K562 (cell line): ENCODE measurements around the gene OR2H2. TPM values are rescaled to one million over a fixed set of nuclear protein-coding genes. Genes with fewer than 3 reads are reported as not detected.
A peak's percentile ranks its signal among the peaks of the same experiment; 100 is the strongest.

ENCODE experiments used
- CHD1 ChIP-seq: fragments of 200-600 bp; sonication (generic); IDR thresholded peaks from one replicate; pipeline ENCODE4 v1.6.1; 2012; ENCODE audit warnings: mild to moderate bottlenecking, moderate library complexity, low read length, inconsistent platforms
- EGR1 ChIP-seq: fragments of 450-650 bp; conservative IDR thresholded peaks from 2 replicates; pipeline ENCODE4 v1.6.1; 2017; ENCODE audit warnings: mild to moderate bottlenecking
- FIP1L1 ChIP-seq: fragments of 200-400 bp; formaldehyde crosslinking; IDR thresholded peaks from 2 replicates; pipeline ENCODE4 v1.6.1; 2018; ENCODE audit warnings: mild to moderate bottlenecking, low read depth, low read length; ENCODE audit not compliant: poor library complexity, severe bottlenecking
- ILF3 ChIP-seq: fragments of 450-650 bp; IDR thresholded peaks from 2 replicates; pipeline ENCODE4 v1.6.1; 2018; ENCODE audit warnings: antibody characterized with exemption, mild to moderate bottlenecking, moderate library complexity, borderline replicate concordance
- KDM1A ChIP-seq, 2 experiments: fragments of 450-650 bp; IDR thresholded peaks; 2 replicates each; pipeline ENCODE4 v1.6.1; 2016; ENCODE audit warnings: mild to moderate bottlenecking in 2 of 2
- KDM2B ChIP-seq: fragments of 250-450 bp; sonication (Bioruptor Pico); IDR thresholded peaks from 2 replicates; pipeline ENCODE4 v1.8.0; 2021; ENCODE audit warnings: mild to moderate bottlenecking, moderate library complexity
- KLF13 ChIP-seq: fragments of 450-650 bp; IDR thresholded peaks from 2 replicates; pipeline ENCODE4 v1.6.1; 2016; ENCODE audit warnings: missing genetic modification characterization, low read depth, mild to moderate bottlenecking, missing compliant biosample characterization, moderate library complexity, borderline replicate concordance
- MIER1 ChIP-seq: fragments of 450-650 bp; IDR thresholded peaks from 2 replicates; pipeline ENCODE4 v1.6.1; 2016; ENCODE audit warnings: antibody characterized with exemption, mild to moderate bottlenecking, low read depth
- NR0B1 ChIP-seq: fragments of 450-650 bp; IDR thresholded peaks from one replicate; pipeline ENCODE4 v1.6.1; 2018; ENCODE audit warnings: mild to moderate bottlenecking, moderate library complexity; ENCODE audit not compliant: partially characterized antibody
- PCBP1 ChIP-seq: fragments of 200-400 bp; formaldehyde crosslinking; IDR thresholded peaks from 2 replicates; pipeline ENCODE4 v1.6.1; 2018; ENCODE audit warnings: mild to moderate bottlenecking, low read depth, low read length; ENCODE audit not compliant: poor library complexity, severe bottlenecking
- PHF8 ChIP-seq: fragments of 200-600 bp; sonication (generic); IDR thresholded peaks from 2 replicates; pipeline ENCODE4 v1.6.1; 2012; ENCODE audit warnings: mixed run types, mild to moderate bottlenecking, inconsistent platforms, low read length, moderate library complexity, borderline replicate concordance
- RBFOX2 ChIP-seq: fragments of 200-400 bp; formaldehyde crosslinking; IDR thresholded peaks from 2 replicates; pipeline ENCODE4 v1.6.1; 2017; ENCODE audit warnings: low read depth, mild to moderate bottlenecking, low read length, moderate library complexity
- SIN3A ChIP-seq, 2 experiments: fragments of 150-350 bp in 1 of 2; IDR thresholded peaks; 2 replicates each; pipeline ENCODE4 v1.6.1; 2011 to 2016; ENCODE audit warnings: borderline replicate concordance in 2 of 2, low read depth in 2 of 2, low read length in 2 of 2, mild to moderate bottlenecking in 2 of 2, moderate library complexity in 2 of 2; ENCODE audit not compliant: control insufficient read depth in 1 of 2
- TCF7 ChIP-seq: sonication (generic); IDR thresholded peaks from 2 replicates; pipeline ENCODE4 v1.6.1; 2016; ENCODE audit warnings: antibody characterized with exemption, borderline replicate concordance
- TGIF2 ChIP-seq: sonication (generic); formaldehyde crosslinking; IDR thresholded peaks from 2 replicates; pipeline ENCODE4 v1.8.1; 2022; ENCODE audit warnings: mild to moderate bottlenecking, missing genetic modification reagents, moderate library complexity
- U2AF1 ChIP-seq: fragments of 200-400 bp; formaldehyde crosslinking; optimal IDR thresholded peaks from 2 replicates; pipeline ENCODE3; 2017; ENCODE audit warnings: mild to moderate bottlenecking, low read depth, low read length, moderate library complexity
- ZBTB17 ChIP-seq: fragments of 450-650 bp; formaldehyde crosslinking; IDR thresholded peaks from 2 replicates; pipeline ENCODE4 v1.4.0; 2020; ENCODE audit warnings: mild to moderate bottlenecking
- ZBTB26 ChIP-seq: fragments of 450-650 bp; formaldehyde crosslinking; IDR thresholded peaks from 2 replicates; pipeline ENCODE4 v1.4.0; 2022; ENCODE audit warnings: missing genetic modification characterization
- ZC3H8 ChIP-seq: fragments of 450-650 bp; IDR thresholded peaks from 2 replicates; pipeline ENCODE4 v1.6.1; 2017
- polyA plus RNA-seq, 8 experiments: library from polyadenylated mRNA; depleted of rRNA in 4 of 8; stranded (reverse) in 5 of 8; unstranded in 3 of 8; fragments of >200 nt; fragmentation: Nextera tagmentation in 2 of 8; fragmentation: Illumina TruSeq in 1 of 8; extraction: Ambion mirVana in 2 of 8; extraction: Trizol in 1 of 8; gene quantifications; 2 replicates each; pipeline versions ENCODE4 v1.2.1 to v1.2.3, GENCODE V29; 2011 to 2014; ENCODE audit warnings: inconsistent platforms in 1 of 8, missing spikeins in 1 of 8
- total RNA-seq, 7 experiments: library from RNA; depleted of rRNA in 6 of 7; stranded (reverse); fragments of >200 nt in 6 of 7; fragmentation: Illumina TruSeq in 2 of 7; extraction: Trizol in 2 of 7; gene quantifications; 2 replicates each; pipeline versions ENCODE4 v1.2.1 to v1.2.3, GENCODE V29; 2011 to 2021; ENCODE audit warnings: low replicate concordance in 1 of 7
- TF ChIP-seq, protein P1 (sequence below): IDR thresholded peaks from 2 replicates; pipeline ENCODE4 v1.6.1; 2016; ENCODE audit warnings: missing genetic modification characterization, missing compliant biosample characterization
- TF ChIP-seq, protein P2 (sequence below): fragments of 250-450 bp; sonication (Bioruptor Pico); IDR thresholded peaks from 2 replicates; pipeline ENCODE4 v1.4.0; 2020; ENCODE audit warnings: borderline replicate concordance

OR2H2 gene
- total and polyA plus RNA-seq, 9 of the 15 experiments (the other 6 are each of a cell fraction or from before 2014, with no cell fraction given), result not detected

DNA sequence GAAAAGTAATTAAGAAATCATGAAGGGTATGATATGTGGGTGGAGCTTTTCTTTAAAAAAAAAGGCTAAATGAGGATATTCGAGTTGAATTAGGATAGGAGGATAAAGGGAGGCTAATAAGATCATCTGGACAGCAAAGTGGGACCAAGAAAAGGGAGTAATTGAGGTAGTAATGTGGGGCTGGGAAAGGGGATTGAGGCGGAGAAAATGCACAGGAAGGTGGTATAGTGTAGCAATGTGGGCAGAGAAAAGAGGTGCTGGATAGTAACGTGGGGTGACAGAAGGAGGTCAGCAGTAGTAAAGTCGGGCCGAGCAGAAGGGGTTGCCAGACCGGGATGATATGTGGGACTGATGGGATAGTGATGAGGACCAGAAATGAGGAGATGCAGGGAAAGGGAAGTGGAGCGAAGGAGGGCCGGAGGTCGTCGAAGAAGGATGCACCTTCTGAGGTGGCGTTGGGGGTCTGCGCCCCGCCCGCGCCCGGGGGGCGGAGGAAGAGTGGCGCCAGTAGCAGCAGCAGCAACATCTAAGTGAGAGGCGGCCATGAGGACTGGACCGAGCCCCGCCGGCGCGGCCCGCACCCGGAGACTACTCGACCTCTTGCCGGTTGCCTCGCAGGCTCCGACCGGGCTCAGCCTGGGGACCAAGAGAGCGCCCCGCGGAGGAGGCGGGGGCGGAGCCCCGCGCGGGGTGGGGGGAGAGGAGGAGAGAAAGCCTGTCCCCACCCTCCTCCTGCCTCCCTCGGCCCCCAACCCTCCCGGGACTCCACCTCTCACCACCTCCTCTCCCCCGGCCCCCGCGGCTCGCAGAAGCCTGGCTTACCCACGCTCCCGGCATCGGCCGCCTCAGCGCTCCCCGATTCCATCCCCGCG is 47.2 kb downstream of the OR2H2 start (continued):
- TF ChIP-seq ZBTB17 (CRISPR knock-in tag) (0 out of 2 replicates have a peak, but pooled peaks have one; percentile 27), PHF8 (0 out of 2 replicates have a peak, but pooled peaks have one; percentile 4), EGR1 (peak; percentile 93), KDM2B (CRISPR knock-in tag) (peak; percentile 11; the same call in 1 of the 2 replicates), CHD1 (peak; percentile 9), KLF13 (tag) (no peak), SIN3A (IDR thresholded peaks at IDR 0.05; ENCODE audit: borderline replicate concordance in 2 of 2, control insufficient read depth in 1 of 2, low read depth in 2 of 2, low read length in 2 of 2) (peak in 1 of 2 experiments; percentile 48; a peak in 1 of 4 replicates), TGIF2 (CRISPR knock-in tag) (no peak), FIP1L1 (peak; percentile 47), TCF7 (no peak), ILF3 (no peak), U2AF1 (no peak), RBFOX2 (peak; percentile 23; the same call in 1 of the 2 replicates), PCBP1 (peak; percentile 14), MIER1 (0 out of 2 replicates have a peak, but pooled peaks have one; percentile 64), NR0B1 (no peak), ZC3H8 (no peak), ZBTB26 (0 out of 2 replicates have a peak, but pooled peaks have one; percentile 35), KDM1A (IDR thresholded peaks at IDR 0.05) (peak in 1 of 2 experiments; percentile 49; a peak in 2 of 4 replicates)
- TF ChIP-seq, protein P1, sequence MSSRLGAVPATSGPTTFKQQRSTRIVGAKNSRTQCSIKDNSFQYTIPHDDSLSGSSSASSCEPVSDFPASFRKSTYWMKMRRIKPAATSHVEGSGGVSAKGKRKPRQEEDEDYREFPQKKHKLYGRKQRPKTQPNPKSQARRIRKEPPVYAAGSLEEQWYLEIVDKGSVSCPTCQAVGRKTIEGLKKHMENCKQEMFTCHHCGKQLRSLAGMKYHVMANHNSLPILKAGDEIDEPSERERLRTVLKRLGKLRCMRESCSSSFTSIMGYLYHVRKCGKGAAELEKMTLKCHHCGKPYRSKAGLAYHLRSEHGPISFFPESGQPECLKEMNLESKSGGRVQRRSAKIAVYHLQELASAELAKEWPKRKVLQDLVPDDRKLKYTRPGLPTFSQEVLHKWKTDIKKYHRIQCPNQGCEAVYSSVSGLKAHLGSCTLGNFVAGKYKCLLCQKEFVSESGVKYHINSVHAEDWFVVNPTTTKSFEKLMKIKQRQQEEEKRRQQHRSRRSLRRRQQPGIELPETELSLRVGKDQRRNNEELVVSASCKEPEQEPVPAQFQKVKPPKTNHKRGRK, result 0 out of 2 replicates have a peak, but pooled peaks have one; percentile 68
- TF ChIP-seq, protein P2, sequence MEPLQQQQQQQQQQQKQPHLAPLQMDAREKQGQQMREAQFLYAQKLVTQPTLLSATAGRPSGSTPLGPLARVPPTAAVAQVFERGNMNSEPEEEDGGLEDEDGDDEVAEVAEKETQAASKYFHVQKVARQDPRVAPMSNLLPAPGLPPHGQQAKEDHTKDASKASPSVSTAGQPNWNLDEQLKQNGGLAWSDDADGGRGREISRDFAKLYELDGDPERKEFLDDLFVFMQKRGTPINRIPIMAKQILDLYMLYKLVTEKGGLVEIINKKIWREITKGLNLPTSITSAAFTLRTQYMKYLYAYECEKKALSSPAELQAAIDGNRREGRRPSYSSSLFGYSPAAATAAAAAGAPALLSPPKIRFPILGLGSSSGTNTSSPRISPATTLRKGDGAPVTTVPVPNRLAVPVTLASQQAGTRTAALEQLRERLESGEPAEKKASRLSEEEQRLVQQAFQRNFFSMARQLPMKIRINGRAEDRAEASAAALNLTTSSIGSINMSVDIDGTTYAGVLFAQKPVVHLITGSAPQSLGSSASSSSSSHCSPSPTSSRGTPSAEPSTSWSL (CRISPR knock-in tag), result 0 out of 2 replicates have a peak, but pooled peaks have one; percentile 55
